Stromal cell of bone marrow (primary cell): ENCODE results near the gene C1QTNF6.
A peak's percentile ranks its signal among the peaks of the same experiment; 100 is the strongest.
"Not testable (repeated sequence)": the region's sequence is repeated elsewhere in the genome, so short reads cannot be mapped to it uniquely, and the experiment has no call there.

Source experiments
- DNase-seq: peaks from one replicate; pipeline ENCODE4 v3.0.0-alpha.2; 2012; ENCODE audit warnings: low read depth

C1QTNF6 gene

GRCh38 chr22:37206841-37207821, 19.1 kb upstream of the C1QTNF6 start:
- no peak for DNase-seq

- no peak for DNase-seq
Observed at GRCh38 chr22:37206118-37206840, 18.2 kb upstream of the C1QTNF6 start.

GRCh38 chr22:37205046-37205445, 17.0 kb upstream of the C1QTNF6 start:
- DNase-seq = no peak

GRCh38 chr22:37204045-37204655, 16.1 kb upstream of the C1QTNF6 start:
- no peak for DNase-seq

GRCh38 chr22:37203354-37204044, 15.5 kb upstream of the C1QTNF6 start:
- no peak for DNase-seq

GRCh38 chr22:37202716-37203115, 14.7 kb upstream of the C1QTNF6 start:
- no peak for DNase-seq

GRCh38 chr22:37202001-37202555, 14.0 kb upstream of the C1QTNF6 start:
- DNase-seq = no peak

- DNase-seq = not testable (repeated sequence)
Observed at GRCh38 chr22:37201443-37201820, 13.4 kb upstream of the C1QTNF6 start.

- no peak for DNase-seq
Observed at GRCh38 chr22:37199760-37200108, 11.7 kb upstream of the C1QTNF6 start.

- peak; percentile 89 for DNase-seq
Observed at GRCh38 chr22:37199103-37199759, 11.2 kb upstream of the C1QTNF6 start.

- DNase-seq = peak; percentile 50
Observed at GRCh38 chr22:37198258-37199102, 10.4 kb upstream of the C1QTNF6 start.

GRCh38 chr22:37197451-37198257, 9.6 kb upstream of the C1QTNF6 start:
- DNase-seq = peak; percentile 17

GRCh38 chr22:37196539-37197450, 8.7 kb upstream of the C1QTNF6 start:
- DNase-seq = peak; percentile 83

GRCh38 chr22:37195921-37196320, 7.9 kb upstream of the C1QTNF6 start:
- no peak for DNase-seq

- DNase-seq = no peak
Observed at GRCh38 chr22:37194750-37195149, 6.7 kb upstream of the C1QTNF6 start.

- no peak for DNase-seq
Observed at GRCh38 chr22:37193629-37194191, 5.7 kb upstream of the C1QTNF6 start.

GRCh38 chr22:37192741-37193140, 4.7 kb upstream of the C1QTNF6 start:
- DNase-seq = no peak

GRCh38 chr22:37192204-37192603, 4.2 kb upstream of the C1QTNF6 start:
- no peak for DNase-seq
